ENCODE results near the gene CDC42BPB.

The CDC42BPB gene

GRCh38 chr14:102996941-102997340 is 60.4 kb downstream of the CDC42BPB start:
- DNase-seq (ENCODE audit: low read depth) = no peak

GRCh38 chr14:102994689-102995088 is 62.7 kb downstream of the CDC42BPB start:
- no peak for DNase-seq (ENCODE audit: low read depth)

- no peak for DNase-seq (ENCODE audit: low read depth)
Observed at GRCh38 chr14:102993523-102993922, 63.8 kb downstream of the CDC42BPB start.

- no peak for DNase-seq (ENCODE audit: low read depth)
Observed at GRCh38 chr14:102991376-102991775, 66.0 kb downstream of the CDC42BPB start.

GRCh38 chr14:102988054-102988453 is 69.3 kb downstream of the CDC42BPB start:
- DNase-seq (ENCODE audit: low read depth) = no peak

- DNase-seq (ENCODE audit: low read depth) = no peak
Observed at GRCh38 chr14:102986810-102987579, 70.4 kb downstream of the CDC42BPB start.

- no peak for DNase-seq (ENCODE audit: low read depth)
Observed at GRCh38 chr14:102985665-102986064, 71.7 kb downstream of the CDC42BPB start.

GRCh38 chr14:102984336-102985102 is 72.8 kb downstream of the CDC42BPB start:
- no peak for DNase-seq (ENCODE audit: low read depth)

- no peak for DNase-seq (ENCODE audit: low read depth)
Observed at GRCh38 chr14:102983496-102983895, 73.9 kb downstream of the CDC42BPB start.

GRCh38 chr14:102982852-102983470 is 74.4 kb downstream of the CDC42BPB start:
- DNase-seq (ENCODE audit: low read depth) = no peak

- no peak for DNase-seq (ENCODE audit: low read depth)
Observed at GRCh38 chr14:102980409-102980810, 76.9 kb downstream of the CDC42BPB start.

- DNase-seq (ENCODE audit: low read depth) = no peak
Observed at GRCh38 chr14:102979406-102979805, 77.9 kb downstream of the CDC42BPB start.

- no peak for DNase-seq (ENCODE audit: low read depth)
Observed at GRCh38 chr14:102977475-102977874, 79.9 kb downstream of the CDC42BPB start.

- no peak for DNase-seq (ENCODE audit: low read depth)
Observed at GRCh38 chr14:102975662-102976061, 81.7 kb downstream of the CDC42BPB start.

GRCh38 chr14:102973706-102974285 is 83.6 kb downstream of the CDC42BPB start:
- no peak for DNase-seq (ENCODE audit: low read depth)

GRCh38 chr14:102971836-102972606 is 85.3 kb downstream of the CDC42BPB start:
- no peak for DNase-seq (ENCODE audit: low read depth)

GRCh38 chr14:102971314-102971713 is 86.0 kb downstream of the CDC42BPB start:
- no peak for DNase-seq (ENCODE audit: low read depth)

- no peak for DNase-seq (ENCODE audit: low read depth)
Observed at GRCh38 chr14:102970496-102970895, 86.9 kb downstream of the CDC42BPB start.

GRCh38 chr14:102969901-102970300 is 87.4 kb downstream of the CDC42BPB start:
- DNase-seq (ENCODE audit: low read depth) = no peak

GRCh38 chr14:102969060-102969791 is 88.1 kb downstream of the CDC42BPB start:
- DNase-seq (ENCODE audit: low read depth) = no peak

GRCh38 chr14:102968306-102968705 is 89.0 kb downstream of the CDC42BPB start:
- DNase-seq (ENCODE audit: low read depth) = no peak
